ENCODE measurements around the gene TRABD. TPM values are rescaled to one million over a fixed set of nuclear protein-coding genes. Genes with fewer than 3 reads are reported as not detected.

The TRABD gene
- total RNA-seq, 4 donors from 2014 or later = 10.8 to 30.5 (median 17.8) TPM

GRCh38 chr22:50206599-50206998, 20.9 kb downstream of the TRABD start:
- no peak for TF ChIP-seq CTCF (IDR thresholded peaks at IDR 0.05; ENCODE audit: low read depth)

- TF ChIP-seq CTCF (IDR thresholded peaks at IDR 0.05; ENCODE audit: low read depth) = no peak
Observed at GRCh38 chr22:50207383-50208140, 21.8 kb downstream of the TRABD start.

- no peak for TF ChIP-seq CTCF (IDR thresholded peaks at IDR 0.05; ENCODE audit: low read depth)
Observed at GRCh38 chr22:50208430-50208938, 22.8 kb downstream of the TRABD start.

GRCh38 chr22:50208939-50209892, 23.5 kb downstream of the TRABD start:
- TF ChIP-seq CTCF (IDR thresholded peaks at IDR 0.05; ENCODE audit: low read depth) = no peak

GRCh38 chr22:50209893-50210292, 24.2 kb downstream of the TRABD start:
- no peak for TF ChIP-seq CTCF (IDR thresholded peaks at IDR 0.05; ENCODE audit: low read depth)

- no peak for TF ChIP-seq CTCF (IDR thresholded peaks at IDR 0.05; ENCODE audit: low read depth)
Observed at GRCh38 chr22:50210378-50211139, 24.8 kb downstream of the TRABD start.

Measured in subcutaneous adipose tissue (tissue), 4 donors.